HepG2 (cell line): ENCODE measurements around the gene GPC6. TPM values are rescaled to one million over a fixed set of nuclear protein-coding genes. Genes with fewer than 3 reads are reported as not detected.

Experiments
- ATF7 ChIP-seq, 2 experiments: fragments of 450-650 bp in 1 of 2; sonication (generic) in 1 of 2; formaldehyde crosslinking in 1 of 2; IDR thresholded peaks; 2 replicates each; pipeline versions ENCODE4 v1.4.0 to v1.6.1; 2016 to 2020; ENCODE audit warnings: antibody characterized with exemption in 1 of 2, mild to moderate bottlenecking in 1 of 2, missing genetic modification reagents in 1 of 2
- ELF3 ChIP-seq: IDR thresholded peaks from 2 replicates; pipeline ENCODE4 v1.6.1; 2016; ENCODE audit warnings: missing genetic modification reagents, missing compliant biosample characterization
- EZH2 ChIP-seq: conservative IDR thresholded peaks from 2 replicates; pipeline ENCODE4 v1.6.1; 2012; ENCODE audit warnings: mild to moderate bottlenecking, low read depth, low read length, moderate library complexity
- HOXA3 ChIP-seq: sonication (generic); formaldehyde crosslinking; IDR thresholded peaks from 2 replicates; pipeline ENCODE4 v1.5.0; 2020; ENCODE audit warnings: missing genetic modification reagents
- IKZF4 ChIP-seq: sonication (generic); formaldehyde crosslinking; IDR thresholded peaks from 2 replicates; pipeline ENCODE4 v1.5.1; 2020; ENCODE audit warnings: borderline replicate concordance, mild to moderate bottlenecking, low read depth, missing genetic modification reagents; ENCODE audit errors: not compliant biosample characterization
- KLF9 ChIP-seq: IDR thresholded peaks from 2 replicates; pipeline ENCODE4 v1.6.1; 2016; ENCODE audit warnings: low read depth
- POLR2AphosphoS5 ChIP-seq: IDR thresholded peaks from 2 replicates; pipeline ENCODE4 v1.6.1; 2012; ENCODE audit warnings: low read depth, low read length
- SAFB2 ChIP-seq: sonication (generic); formaldehyde crosslinking; IDR thresholded peaks from 2 replicates; pipeline ENCODE4 v1.5.1; 2020; ENCODE audit warnings: missing genetic modification reagents, low read depth, mild to moderate bottlenecking, borderline replicate concordance
- SIN3B ChIP-seq: fragments of 150-350 bp; IDR thresholded peaks from 2 replicates; pipeline ENCODE4 v1.6.1; 2014; ENCODE audit warnings: low read length
- SMYD3 ChIP-seq: sonication (generic); formaldehyde crosslinking; IDR thresholded peaks from 2 replicates; pipeline ENCODE4 v1.8.1; 2023; ENCODE audit warnings: mild to moderate bottlenecking, missing genetic modification reagents
- SSRP1 ChIP-seq: IDR thresholded peaks from 2 replicates; pipeline ENCODE4 v1.6.1; 2016; ENCODE audit warnings: control low read depth
- SYNCRIP ChIP-seq: fragments of 200-400 bp; formaldehyde crosslinking; IDR thresholded peaks from 2 replicates; pipeline ENCODE4 v1.6.1; 2018; ENCODE audit warnings: mild to moderate bottlenecking, low read depth, low read length; ENCODE audit not compliant: insufficient read depth
- TBP ChIP-seq: sonication (generic); formaldehyde crosslinking; IDR thresholded peaks from 2 replicates; pipeline ENCODE4 v1.5.0; 2020; ENCODE audit warnings: missing genetic modification reagents
- XBP1 ChIP-seq: sonication (generic); formaldehyde crosslinking; IDR thresholded peaks from 2 replicates; pipeline ENCODE4 v1.5.0; 2020; ENCODE audit warnings: missing genetic modification reagents
- ZNF124 ChIP-seq: sonication (generic); formaldehyde crosslinking; IDR thresholded peaks from 2 replicates; pipeline ENCODE4 v1.4.0; 2020; ENCODE audit warnings: missing genetic modification reagents
- ZNF253 ChIP-seq: sonication (generic); formaldehyde crosslinking; IDR thresholded peaks from 2 replicates; pipeline ENCODE4 v1.8.0; 2022; ENCODE audit warnings: mild to moderate bottlenecking, missing genetic modification reagents, borderline replicate concordance
- ZNF367 ChIP-seq: sonication (generic); formaldehyde crosslinking; IDR thresholded peaks from 2 replicates; pipeline ENCODE4 v1.4.0; 2020; ENCODE audit warnings: missing genetic modification reagents, borderline replicate concordance
- ZNF468 ChIP-seq: sonication (generic); formaldehyde crosslinking; IDR thresholded peaks from 2 replicates; pipeline ENCODE4 v1.8.0; 2022; ENCODE audit warnings: mild to moderate bottlenecking, moderate library complexity, missing genetic modification reagents
- ZNF616 ChIP-seq: sonication (generic); formaldehyde crosslinking; IDR thresholded peaks from 2 replicates; pipeline ENCODE4 v1.5.0; 2020; ENCODE audit warnings: low read depth, mild to moderate bottlenecking, missing genetic modification reagents
- ZNF672 ChIP-seq: sonication (generic); formaldehyde crosslinking; IDR thresholded peaks from 2 replicates; pipeline ENCODE4 v1.8.1; 2022; ENCODE audit warnings: missing genetic modification reagents
- ZNF780A ChIP-seq: sonication (generic); formaldehyde crosslinking; IDR thresholded peaks from 2 replicates; pipeline ENCODE4 v1.8.0; 2022; ENCODE audit warnings: mild to moderate bottlenecking, missing genetic modification reagents, moderate library complexity
- polyA plus RNA-seq, 8 experiments: library from polyadenylated mRNA; depleted of rRNA in 3 of 8; stranded (reverse) in 7 of 8; unstranded in 1 of 8; fragments of >200 nt; fragmentation: Illumina TruSeq in 4 of 8; extraction: Trizol in 4 of 8; gene quantifications; 2 replicates each; pipeline versions ENCODE4 v1.2.1 to v1.2.3, GENCODE V29; 2011 to 2016; ENCODE audit warnings: low read depth in 4 of 8, missing spikeins in 1 of 8, mixed read lengths in 1 of 8; ENCODE audit not compliant: insufficient read depth in 1 of 8
- total RNA-seq, 5 experiments: library from RNA; depleted of rRNA; stranded (reverse); fragments of >200 nt; fragmentation: Illumina TruSeq; extraction: Trizol; gene quantifications; 2 replicates each; pipeline ENCODE4 v1.2.3, GENCODE V29; 2016; ENCODE audit warnings: low read depth in 1 of 5
- TF ChIP-seq, protein P1 (sequence below): sonication (generic); formaldehyde crosslinking; IDR thresholded peaks from 2 replicates; pipeline ENCODE4 v1.4.0; 2020; ENCODE audit warnings: missing genetic modification reagents
- TF ChIP-seq, protein P2 (sequence below): sonication (generic); formaldehyde crosslinking; conservative IDR thresholded peaks from 2 replicates; pipeline ENCODE4 v1.4.0; 2020; ENCODE audit warnings: missing genetic modification reagents
- TF ChIP-seq, protein P3 (sequence below): sonication (generic); formaldehyde crosslinking; IDR thresholded peaks from 2 replicates; pipeline ENCODE4 v1.4.0; 2020; ENCODE audit warnings: missing genetic modification reagents

GPC6 gene
- total and polyA plus RNA-seq, 2 of the 13 experiments (the other 11 are each of a cell fraction or from before 2014, with no cell fraction given): 24.5 to 33.9 TPM

DNA sequence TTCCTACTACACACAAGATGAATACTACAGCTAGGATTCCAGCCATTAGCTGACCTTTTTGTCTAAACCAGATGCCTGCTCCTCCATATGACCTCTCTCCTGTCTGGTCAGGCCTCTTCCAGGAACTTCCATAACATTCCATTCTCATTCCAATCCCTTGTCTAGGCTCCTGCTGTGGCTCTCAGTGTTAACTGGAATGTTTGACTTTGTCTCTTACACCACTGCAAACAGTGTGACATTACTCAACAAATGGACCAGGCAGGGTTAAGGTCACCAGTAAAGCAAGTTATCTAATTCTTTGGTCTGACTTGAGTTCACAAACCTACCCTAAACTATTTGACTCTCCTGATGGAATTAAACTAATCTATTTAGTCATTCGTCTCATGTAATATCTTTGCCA is 2.1 kb upstream of the GPC6 start (continued):
- TF ChIP-seq TBP (no peak), ATF7 (IDR thresholded peaks at IDR 0.05) (peak; percentile 46; the same call in 1 of the 2 replicates), ATF7 (CRISPR knock-in tag; IDR thresholded peaks at IDR 0.05) (peak; percentile 65; the same call in 1 of the 2 replicates), SYNCRIP (no peak), SMYD3 (CRISPR knock-in tag) (no peak), ZNF124 (peak; percentile 77; the same call in 1 of the 2 replicates), ZNF253 (no peak), SIN3B (no peak), ZNF780A (CRISPR knock-in tag) (peak; percentile 85), HOXA3 (peak; percentile 90), SAFB2 (CRISPR knock-in tag) (no peak), POLR2AphosphoS5 (no peak), KLF9 (CRISPR knock-in tag) (peak; percentile 70; the same call in 1 of the 2 replicates), ZNF672 (peak; percentile 30; the same call in 1 of the 2 replicates), EZH2 (no peak), SSRP1 (CRISPR knock-in tag) (peak; percentile 86; the same call in 1 of the 2 replicates), ZNF468 (CRISPR knock-in tag) (no peak), ZNF616 (no peak), XBP1 (CRISPR knock-in tag) (no peak), ZNF367 (CRISPR knock-in tag) (no peak), IKZF4 (CRISPR knock-in tag) (peak; percentile 34), ELF3 (CRISPR knock-in tag) (peak; percentile 97)
- TF ChIP-seq, protein P1, sequence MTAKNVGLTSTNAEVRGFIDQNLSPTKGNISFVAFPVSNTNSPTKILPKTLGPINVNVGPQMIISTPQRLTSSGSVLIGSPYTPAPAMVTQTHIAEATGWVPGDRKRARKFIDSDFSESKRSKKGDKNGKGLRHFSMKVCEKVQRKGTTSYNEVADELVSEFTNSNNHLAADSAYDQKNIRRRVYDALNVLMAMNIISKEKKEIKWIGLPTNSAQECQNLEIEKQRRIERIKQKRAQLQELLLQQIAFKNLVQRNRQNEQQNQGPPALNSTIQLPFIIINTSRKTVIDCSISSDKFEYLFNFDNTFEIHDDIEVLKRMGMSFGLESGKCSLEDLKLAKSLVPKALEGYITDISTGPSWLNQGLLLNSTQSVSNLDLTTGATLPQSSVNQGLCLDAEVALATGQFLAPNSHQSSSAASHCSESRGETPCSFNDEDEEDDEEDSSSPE: peak; percentile 49
- TF ChIP-seq, protein P2, sequence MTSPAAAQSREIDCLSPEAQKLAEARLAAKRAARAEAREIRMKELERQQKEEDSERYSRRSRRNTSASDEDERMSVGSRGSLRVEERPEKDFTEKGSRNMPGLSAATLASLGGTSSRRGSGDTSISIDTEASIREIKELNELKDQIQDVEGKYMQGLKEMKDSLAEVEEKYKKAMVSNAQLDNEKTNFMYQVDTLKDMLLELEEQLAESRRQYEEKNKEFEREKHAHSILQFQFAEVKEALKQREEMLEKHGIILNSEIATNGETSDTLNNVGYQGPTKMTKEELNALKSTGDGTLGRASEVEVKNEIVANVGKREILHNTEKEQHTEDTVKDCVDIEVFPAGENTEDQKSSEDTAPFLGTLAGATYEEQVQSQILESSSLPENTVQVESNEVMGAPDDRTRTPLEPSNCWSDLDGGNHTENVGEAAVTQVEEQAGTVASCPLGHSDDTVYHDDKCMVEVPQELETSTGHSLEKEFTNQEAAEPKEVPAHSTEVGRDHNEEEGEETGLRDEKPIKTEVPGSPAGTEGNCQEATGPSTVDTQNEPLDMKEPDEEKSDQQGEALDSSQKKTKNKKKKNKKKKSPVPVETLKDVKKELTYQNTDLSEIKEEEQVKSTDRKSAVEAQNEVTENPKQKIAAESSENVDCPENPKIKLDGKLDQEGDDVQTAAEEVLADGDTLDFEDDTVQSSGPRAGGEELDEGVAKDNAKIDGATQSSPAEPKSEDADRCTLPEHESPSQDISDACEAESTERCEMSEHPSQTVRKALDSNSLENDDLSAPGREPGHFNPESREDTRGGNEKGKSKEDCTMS (CRISPR knock-in tag): no peak
- TF ChIP-seq, protein P3, sequence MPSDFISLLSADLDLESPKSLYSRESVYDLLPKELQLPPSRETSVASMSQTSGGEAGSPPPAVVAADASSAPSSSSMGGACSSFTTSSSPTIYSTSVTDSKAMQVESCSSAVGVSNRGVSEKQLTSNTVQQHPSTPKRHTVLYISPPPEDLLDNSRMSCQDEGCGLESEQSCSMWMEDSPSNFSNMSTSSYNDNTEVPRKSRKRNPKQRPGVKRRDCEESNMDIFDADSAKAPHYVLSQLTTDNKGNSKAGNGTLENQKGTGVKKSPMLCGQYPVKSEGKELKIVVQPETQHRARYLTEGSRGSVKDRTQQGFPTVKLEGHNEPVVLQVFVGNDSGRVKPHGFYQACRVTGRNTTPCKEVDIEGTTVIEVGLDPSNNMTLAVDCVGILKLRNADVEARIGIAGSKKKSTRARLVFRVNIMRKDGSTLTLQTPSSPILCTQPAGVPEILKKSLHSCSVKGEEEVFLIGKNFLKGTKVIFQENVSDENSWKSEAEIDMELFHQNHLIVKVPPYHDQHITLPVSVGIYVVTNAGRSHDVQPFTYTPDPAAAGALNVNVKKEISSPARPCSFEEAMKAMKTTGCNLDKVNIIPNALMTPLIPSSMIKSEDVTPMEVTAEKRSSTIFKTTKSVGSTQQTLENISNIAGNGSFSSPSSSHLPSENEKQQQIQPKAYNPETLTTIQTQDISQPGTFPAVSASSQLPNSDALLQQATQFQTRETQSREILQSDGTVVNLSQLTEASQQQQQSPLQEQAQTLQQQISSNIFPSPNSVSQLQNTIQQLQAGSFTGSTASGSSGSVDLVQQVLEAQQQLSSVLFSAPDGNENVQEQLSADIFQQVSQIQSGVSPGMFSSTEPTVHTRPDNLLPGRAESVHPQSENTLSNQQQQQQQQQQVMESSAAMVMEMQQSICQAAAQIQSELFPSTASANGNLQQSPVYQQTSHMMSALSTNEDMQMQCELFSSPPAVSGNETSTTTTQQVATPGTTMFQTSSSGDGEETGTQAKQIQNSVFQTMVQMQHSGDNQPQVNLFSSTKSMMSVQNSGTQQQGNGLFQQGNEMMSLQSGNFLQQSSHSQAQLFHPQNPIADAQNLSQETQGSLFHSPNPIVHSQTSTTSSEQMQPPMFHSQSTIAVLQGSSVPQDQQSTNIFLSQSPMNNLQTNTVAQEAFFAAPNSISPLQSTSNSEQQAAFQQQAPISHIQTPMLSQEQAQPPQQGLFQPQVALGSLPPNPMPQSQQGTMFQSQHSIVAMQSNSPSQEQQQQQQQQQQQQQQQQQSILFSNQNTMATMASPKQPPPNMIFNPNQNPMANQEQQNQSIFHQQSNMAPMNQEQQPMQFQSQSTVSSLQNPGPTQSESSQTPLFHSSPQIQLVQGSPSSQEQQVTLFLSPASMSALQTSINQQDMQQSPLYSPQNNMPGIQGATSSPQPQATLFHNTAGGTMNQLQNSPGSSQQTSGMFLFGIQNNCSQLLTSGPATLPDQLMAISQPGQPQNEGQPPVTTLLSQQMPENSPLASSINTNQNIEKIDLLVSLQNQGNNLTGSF (CRISPR knock-in tag): no peak
